Astrocyte (in vitro differentiated cells and primary cell): Measurements from ENCODE around the gene PACRG. TPM values are rescaled to one million over a fixed set of nuclear protein-coding genes. Genes with fewer than 3 reads are reported as not detected.

ENCODE experiments used
- DNase-seq: peaks from one replicate; pipeline ENCODE4 v3.0.0-alpha.2; 2010; ENCODE audit warnings: low read depth
- FAIRE-seq: peaks from 2 replicates; lab custom pipeline; 2011; peaks lifted over from hg19 to GRCh38; lab: Jason Lieb, UNC
- H2AFZ ChIP-seq: 2 replicates; pipeline ENCODE4 v1.6.0; 2012; ENCODE audit warnings: low read depth, low read length, inconsistent platforms
- H3K27ac ChIP-seq: 2 replicates; pipeline ENCODE4 v1.5.1; 2011; ENCODE audit warnings: low read depth, low read length, inconsistent platforms
- H3K27me3 ChIP-seq: 2 replicates; pipeline ENCODE4 v1.6.0; 2011; ENCODE audit warnings: low read length, inconsistent platforms; ENCODE audit not compliant: insufficient read depth
- H3K36me3 ChIP-seq: 2 replicates; pipeline ENCODE4 v1.5.1; 2011; ENCODE audit warnings: low read length, inconsistent platforms; ENCODE audit not compliant: insufficient read depth
- H3K4me1 ChIP-seq: 2 replicates; pipeline ENCODE4 v1.5.1; 2011; ENCODE audit warnings: low read length, inconsistent platforms; ENCODE audit not compliant: insufficient read depth
- H3K4me2 ChIP-seq: 2 replicates; pipeline ENCODE4 v1.6.0; 2012; ENCODE audit warnings: low read length, inconsistent platforms
- H3K4me3 ChIP-seq: 2 replicates; pipeline ENCODE4 v1.5.1; 2011; ENCODE audit warnings: low read depth, mild to moderate bottlenecking, low read length, inconsistent platforms; ENCODE audit not compliant: insufficient read depth
- H3K79me2 ChIP-seq: 2 replicates; pipeline ENCODE4 v1.6.0; 2012; ENCODE audit warnings: mild to moderate bottlenecking, low read length, inconsistent platforms; ENCODE audit not compliant: insufficient read depth
- H3K9ac ChIP-seq: 2 replicates; pipeline ENCODE4 v1.6.0; 2012; ENCODE audit warnings: mild to moderate bottlenecking, low read length, inconsistent platforms
- H3K9me3 ChIP-seq: 2 replicates; pipeline ENCODE4 v1.5.1; 2012; ENCODE audit warnings: low read depth, mild to moderate bottlenecking, low read length, inconsistent platforms; ENCODE audit not compliant: insufficient read depth
- H4K20me1 ChIP-seq: 2 replicates; pipeline ENCODE4 v1.6.0; 2012; ENCODE audit warnings: low read length, inconsistent platforms; ENCODE audit not compliant: insufficient read depth
- H3K27ac Mint-ChIP-seq: one replicate; pipeline ENCODE4 v1.8.0; 2021; ENCODE audit warnings: mild to moderate bottlenecking, mixed read lengths; ENCODE audit not compliant: unreplicated experiment
- H3K27me3 Mint-ChIP-seq: one replicate; pipeline ENCODE4 v1.8.0; 2021; ENCODE audit warnings: low read depth, mixed read lengths; ENCODE audit not compliant: unreplicated experiment
- H3K36me3 Mint-ChIP-seq: one replicate; pipeline ENCODE4 v1.8.0; 2021; ENCODE audit warnings: low read depth, mixed read lengths; ENCODE audit not compliant: unreplicated experiment
- H3K4me1 Mint-ChIP-seq: one replicate; pipeline ENCODE4 v1.8.0; 2021; ENCODE audit warnings: low read depth, mixed read lengths; ENCODE audit not compliant: unreplicated experiment
- H3K4me3 Mint-ChIP-seq: one replicate; pipeline ENCODE4 v1.8.0; 2021; ENCODE audit warnings: mild to moderate bottlenecking, moderate library complexity, mixed read lengths; ENCODE audit not compliant: unreplicated experiment
- H3K9me3 Mint-ChIP-seq: one replicate; pipeline ENCODE4 v1.8.0; 2021; ENCODE audit warnings: mild to moderate bottlenecking, mixed read lengths; ENCODE audit not compliant: unreplicated experiment
- EZH2 ChIP-seq: IDR thresholded peaks from 2 replicates; pipeline ENCODE4 v1.6.1; 2012; ENCODE audit warnings: mild to moderate bottlenecking, low read length, inconsistent platforms; ENCODE audit not compliant: insufficient read depth
- total RNA-seq: library from RNA; stranded (reverse); gene quantifications from 2 replicates; pipeline ENCODE4 v1.2.1, GENCODE V29; 2021
- TF ChIP-seq, protein P1 (sequence below): IDR thresholded peaks from 2 replicates; pipeline ENCODE4 v1.5.1; 2011; ENCODE audit warnings: low read depth, mild to moderate bottlenecking, inconsistent platforms, low read length, moderate library complexity; ENCODE audit not compliant: insufficient read depth

Gene PACRG
- total RNA-seq, 1 donor from 2014 or later = not detected

- no peak overlapping the region for H2AFZ ChIP-seq
- no peak overlapping the region for H3K27ac Mint-ChIP-seq
- H3K36me3 Mint-ChIP-seq = no peaks in the 10 kb centered on the region
- H3K27me3 ChIP-seq = no peaks in the 10 kb centered on the region
- FAIRE-seq (no peak), DNase-seq (no peak)
- no peak overlapping the region for H3K9ac ChIP-seq
- H3K36me3 ChIP-seq = no peaks in the 10 kb centered on the region
- no peak overlapping the region for H3K27ac ChIP-seq
- H3K9me3 Mint-ChIP-seq = no peaks in the 10 kb centered on the region
- no peak for TF ChIP-seq EZH2
- TF ChIP-seq, protein P1, sequence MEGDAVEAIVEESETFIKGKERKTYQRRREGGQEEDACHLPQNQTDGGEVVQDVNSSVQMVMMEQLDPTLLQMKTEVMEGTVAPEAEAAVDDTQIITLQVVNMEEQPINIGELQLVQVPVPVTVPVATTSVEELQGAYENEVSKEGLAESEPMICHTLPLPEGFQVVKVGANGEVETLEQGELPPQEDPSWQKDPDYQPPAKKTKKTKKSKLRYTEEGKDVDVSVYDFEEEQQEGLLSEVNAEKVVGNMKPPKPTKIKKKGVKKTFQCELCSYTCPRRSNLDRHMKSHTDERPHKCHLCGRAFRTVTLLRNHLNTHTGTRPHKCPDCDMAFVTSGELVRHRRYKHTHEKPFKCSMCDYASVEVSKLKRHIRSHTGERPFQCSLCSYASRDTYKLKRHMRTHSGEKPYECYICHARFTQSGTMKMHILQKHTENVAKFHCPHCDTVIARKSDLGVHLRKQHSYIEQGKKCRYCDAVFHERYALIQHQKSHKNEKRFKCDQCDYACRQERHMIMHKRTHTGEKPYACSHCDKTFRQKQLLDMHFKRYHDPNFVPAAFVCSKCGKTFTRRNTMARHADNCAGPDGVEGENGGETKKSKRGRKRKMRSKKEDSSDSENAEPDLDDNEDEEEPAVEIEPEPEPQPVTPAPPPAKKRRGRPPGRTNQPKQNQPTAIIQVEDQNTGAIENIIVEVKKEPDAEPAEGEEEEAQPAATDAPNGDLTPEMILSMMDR = no peak
- H3K4me3 ChIP-seq = no peak overlapping the region
- no peaks in the 10 kb centered on the region for H3K9me3 ChIP-seq
- H3K27me3 Mint-ChIP-seq = no peaks in the 10 kb centered on the region
- H3K4me2 ChIP-seq = no peak overlapping the region
- H3K79me2 ChIP-seq = no peaks in the 10 kb centered on the region
- no peaks in the 10 kb centered on the region for H4K20me1 ChIP-seq
- H3K4me1 Mint-ChIP-seq = no peaks in the 10 kb centered on the region
- H3K4me1 ChIP-seq = no peaks in the 10 kb centered on the region
- H3K4me3 Mint-ChIP-seq = no peak overlapping the region
Observed at GRCh38 chr6:162699961-162700360, 27.8 kb upstream of the PACRG start.

GRCh38 chr6:162700966-162701365 lies 26.8 kb upstream of the PACRG start:
- DNase-seq (no peak), FAIRE-seq (no peak)
- Mint-ChIP-seq H3K4me3 (no peak overlapping the region), H3K27ac (no peak overlapping the region), H3K9me3 (no peaks in the 10 kb centered on the region), H3K4me1 (no peaks in the 10 kb centered on the region), H3K27me3 (no peaks in the 10 kb centered on the region), H3K36me3 (no peaks in the 10 kb centered on the region)
- Histone ChIP-seq H4K20me1 (no peaks in the 10 kb centered on the region), H3K36me3 (no peaks in the 10 kb centered on the region), H2AFZ (no peak overlapping the region), H3K27me3 (no peaks in the 10 kb centered on the region), H3K79me2 (no peaks in the 10 kb centered on the region), H3K9me3 (no peaks in the 10 kb centered on the region), H3K4me3 (no peak overlapping the region), H3K4me1 (no peaks in the 10 kb centered on the region), H3K9ac (no peak overlapping the region), H3K4me2 (no peak overlapping the region), H3K27ac (no peak overlapping the region)
- TF ChIP-seq EZH2 = no peak
- TF ChIP-seq, protein P1 = no peak

- H3K36me3 Mint-ChIP-seq = no peaks in the 10 kb centered on the region
- Histone ChIP-seq H3K27ac (no peak overlapping the region), H2AFZ (no peak overlapping the region), H3K4me3 (no peak overlapping the region), H4K20me1 (no peaks in the 10 kb centered on the region), H3K36me3 (no peaks in the 10 kb centered on the region), H3K79me2 (no peaks in the 10 kb centered on the region), H3K27me3 (no peaks in the 10 kb centered on the region), H3K4me2 (no peak overlapping the region), H3K9ac (no peak overlapping the region), H3K4me1 (no peaks in the 10 kb centered on the region), H3K9me3 (no peaks in the 10 kb centered on the region)
- no peaks in the 10 kb centered on the region for H3K27me3 Mint-ChIP-seq
- no peak overlapping the region for H3K27ac Mint-ChIP-seq
- TF ChIP-seq EZH2 = no peak
- TF ChIP-seq, protein P1 = no peak
- H3K4me1 Mint-ChIP-seq = no peaks in the 10 kb centered on the region
- FAIRE-seq (no peak), DNase-seq (no peak)
- H3K4me3 Mint-ChIP-seq = no peak overlapping the region
- no peaks in the 10 kb centered on the region for H3K9me3 Mint-ChIP-seq
Observed at GRCh38 chr6:162701551-162701950, 26.2 kb upstream of the PACRG start.
